HG03520 (cell line): Measurements from ENCODE around the gene IGDCC3.

Source experiments
- ATAC-seq: cut with Tn5 transposase; IDR thresholded peaks from one replicate; pipeline ENCODE4 v1.9.1; 2021; ENCODE audit warnings: mild to moderate bottlenecking, moderate library complexity; ENCODE audit not compliant: unreplicated experiment

The IGDCC3 gene

DNA sequence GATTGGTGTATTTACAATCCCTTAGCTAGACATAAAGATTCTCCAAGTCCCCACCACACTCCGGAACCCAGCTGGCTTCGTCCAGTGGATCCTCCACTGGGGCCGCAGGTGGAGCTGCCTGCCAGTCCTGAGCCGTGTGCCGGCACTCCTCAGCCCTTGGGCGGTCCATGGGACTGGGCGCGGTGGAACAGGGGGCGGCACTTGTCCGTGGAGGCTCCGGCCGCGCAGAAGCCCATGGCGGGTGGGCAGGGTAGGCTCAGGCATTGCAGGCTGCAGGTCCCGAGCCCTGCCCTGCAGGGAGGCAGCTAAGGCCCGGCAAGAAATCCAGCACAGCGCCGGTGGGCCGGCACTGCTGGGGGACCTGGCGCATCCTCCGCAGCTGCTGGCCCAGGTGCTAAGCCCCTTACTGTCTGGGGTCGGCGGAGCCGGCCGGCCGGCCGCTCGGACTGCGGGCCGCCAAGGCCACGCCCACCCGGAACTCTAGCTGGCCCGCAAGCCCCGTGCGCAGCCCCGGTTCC is 76.8 kb downstream of the IGDCC3 start:
- ATAC-seq = no peak

DNA sequence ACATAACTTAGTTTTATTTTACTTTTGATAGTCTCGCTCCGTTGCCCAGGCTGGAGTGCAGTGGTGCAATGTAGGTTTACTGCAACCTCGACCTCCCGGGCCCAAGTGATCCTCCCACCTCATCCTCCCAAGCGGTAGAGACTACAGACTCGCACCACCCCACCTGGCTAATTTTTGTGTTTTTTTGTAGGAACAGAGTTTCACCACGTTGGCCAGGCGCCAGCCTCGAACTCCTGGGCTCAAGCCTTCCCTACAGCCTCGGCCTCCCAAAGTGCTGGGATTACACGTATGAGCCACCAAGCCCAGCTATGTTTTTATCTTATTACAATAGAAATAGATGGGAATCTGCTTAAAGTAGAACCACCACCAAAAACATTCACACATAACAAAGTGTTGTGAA is 79.1 kb downstream of the IGDCC3 start:
- no peak for ATAC-seq

DNA sequence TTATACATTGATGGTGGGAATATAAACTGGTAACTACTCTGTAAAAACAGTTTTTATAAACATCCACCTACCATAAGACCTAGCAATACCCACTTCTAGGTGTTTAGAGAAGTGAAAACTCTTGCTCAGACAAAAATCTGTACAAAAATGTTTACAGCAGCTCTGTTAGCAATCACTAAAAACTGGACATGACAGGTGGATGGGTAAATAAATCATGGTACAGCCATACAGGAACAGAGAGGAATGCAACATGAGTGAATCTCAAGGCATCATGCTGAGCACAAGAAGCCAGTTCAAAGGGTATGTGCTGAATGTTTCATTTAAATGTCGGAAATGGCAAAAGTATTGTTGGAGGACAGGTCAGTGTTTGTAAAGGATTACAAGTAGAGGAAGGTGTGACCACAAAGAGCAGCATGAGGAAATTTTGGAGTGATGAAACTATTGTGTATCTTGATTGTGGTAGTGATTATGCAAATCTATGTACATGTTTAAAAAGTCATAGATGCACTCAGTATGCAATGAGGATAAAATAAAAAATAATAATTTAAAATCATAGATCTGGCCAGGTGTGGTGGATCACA is 84.8 kb downstream of the IGDCC3 start:
- ATAC-seq = no peak

DNA sequence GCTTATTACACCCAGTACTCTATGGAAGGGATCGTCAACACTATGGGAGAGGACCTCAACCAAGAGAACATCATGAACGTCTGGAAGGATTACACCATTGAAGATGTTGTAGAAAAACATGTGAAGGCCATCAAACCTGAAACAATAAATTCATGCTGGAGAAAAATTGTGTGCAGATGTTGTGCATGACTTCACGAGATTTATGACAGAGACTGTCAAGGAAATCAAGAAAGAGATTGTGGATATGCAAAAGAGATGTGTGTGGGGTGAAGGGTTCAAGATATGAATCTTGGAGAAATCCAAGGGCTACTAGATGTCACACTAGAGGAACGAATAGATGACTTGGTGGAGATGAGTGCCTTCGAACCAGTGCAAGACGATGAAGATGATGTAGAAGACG is 87.6 kb downstream of the IGDCC3 start:
- ATAC-seq = no peak

DNA sequence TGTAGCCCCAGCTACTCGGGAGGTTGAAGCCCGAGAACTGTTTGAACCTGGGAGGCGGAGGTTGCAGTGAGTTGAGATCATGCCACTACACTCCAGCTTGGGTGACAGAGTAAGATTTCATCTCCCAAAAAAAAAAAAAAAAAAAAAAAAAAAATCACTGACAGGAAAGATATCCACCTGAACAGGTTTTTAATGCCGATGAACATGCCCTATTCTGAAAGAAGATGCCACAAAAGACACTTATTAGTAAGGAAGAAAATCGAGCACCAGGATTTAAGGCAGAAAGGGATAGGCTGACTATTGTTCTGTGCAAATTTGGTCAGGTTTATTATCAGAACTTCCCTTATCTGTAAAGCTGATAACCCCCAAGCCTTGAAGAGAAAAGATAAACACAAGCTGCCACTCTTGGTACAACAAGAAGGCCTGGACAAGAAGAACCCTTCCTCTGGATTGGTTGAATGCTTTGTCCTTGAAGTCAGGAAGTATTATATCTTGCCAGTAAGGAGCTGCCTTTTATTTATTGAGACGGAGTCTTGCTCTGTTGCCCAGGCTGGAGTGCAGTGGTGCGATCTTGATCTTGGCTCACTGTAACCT is 88.4 kb downstream of the IGDCC3 start:
- ATAC-seq = no peak

DNA sequence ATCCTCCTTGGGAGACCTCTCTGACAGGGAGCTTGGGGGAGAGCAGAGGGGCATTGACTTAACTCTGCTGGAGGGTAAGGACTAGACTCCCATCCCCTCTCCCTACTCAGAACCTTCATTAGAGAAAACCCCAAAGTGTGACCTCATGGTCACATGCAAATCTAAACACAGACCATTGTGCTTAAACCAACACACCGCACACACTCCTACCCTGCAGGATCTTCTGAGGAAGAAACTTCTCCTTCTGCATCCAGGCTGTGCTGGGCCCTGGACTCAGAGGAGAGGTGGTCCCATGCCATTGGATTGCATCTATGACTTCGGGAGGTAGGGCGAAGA is 90.3 kb downstream of the IGDCC3 start:
- ATAC-seq = no peak

DNA sequence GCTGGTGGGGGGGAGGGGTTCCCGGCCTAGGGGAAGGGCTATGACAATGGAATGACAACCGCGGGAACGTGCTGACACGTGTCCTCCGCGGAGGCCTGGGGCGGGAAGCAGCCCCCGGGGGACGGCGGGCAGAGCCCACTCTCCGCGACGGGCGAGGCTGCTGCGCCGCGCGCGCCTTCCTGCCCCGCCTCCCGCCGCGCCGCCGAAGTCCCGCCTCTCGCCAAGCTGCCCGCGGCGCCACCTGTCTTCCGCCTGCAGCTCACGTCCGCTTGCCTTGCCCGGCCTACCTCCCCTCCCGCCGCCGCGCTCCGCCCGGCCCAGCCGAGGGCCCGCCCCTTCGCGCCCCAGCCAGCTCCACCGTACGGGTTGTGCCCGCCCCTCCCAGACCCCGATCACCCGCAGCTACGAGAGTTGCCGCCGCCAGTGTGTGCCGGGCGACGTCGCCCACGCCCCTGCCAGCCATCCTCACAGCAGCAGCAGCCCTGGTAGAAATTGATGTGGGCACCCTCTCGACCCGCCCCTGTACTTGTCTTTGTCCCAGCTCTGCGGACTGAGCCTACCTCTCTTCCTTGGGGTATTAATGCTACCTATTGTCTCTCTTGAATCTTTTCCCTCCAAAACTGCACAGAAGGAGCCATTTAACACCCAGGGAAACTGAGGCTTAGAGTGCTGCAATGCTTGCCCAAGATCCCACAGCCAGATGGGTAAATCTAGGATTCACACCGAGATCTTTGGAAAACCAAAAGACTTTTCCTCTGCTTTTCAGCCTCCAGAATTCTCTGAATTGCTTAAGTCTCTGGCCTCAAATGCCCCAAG is 90.9 kb downstream of the IGDCC3 start, which contains the start of gene PARP16:
PARP16 (minus strand) TSS at position 180 of the 816 bp plus-strand sequence. CDS start 457 bp downstream, outside the sequence.
- peak; percentile 93 for ATAC-seq

DNA sequence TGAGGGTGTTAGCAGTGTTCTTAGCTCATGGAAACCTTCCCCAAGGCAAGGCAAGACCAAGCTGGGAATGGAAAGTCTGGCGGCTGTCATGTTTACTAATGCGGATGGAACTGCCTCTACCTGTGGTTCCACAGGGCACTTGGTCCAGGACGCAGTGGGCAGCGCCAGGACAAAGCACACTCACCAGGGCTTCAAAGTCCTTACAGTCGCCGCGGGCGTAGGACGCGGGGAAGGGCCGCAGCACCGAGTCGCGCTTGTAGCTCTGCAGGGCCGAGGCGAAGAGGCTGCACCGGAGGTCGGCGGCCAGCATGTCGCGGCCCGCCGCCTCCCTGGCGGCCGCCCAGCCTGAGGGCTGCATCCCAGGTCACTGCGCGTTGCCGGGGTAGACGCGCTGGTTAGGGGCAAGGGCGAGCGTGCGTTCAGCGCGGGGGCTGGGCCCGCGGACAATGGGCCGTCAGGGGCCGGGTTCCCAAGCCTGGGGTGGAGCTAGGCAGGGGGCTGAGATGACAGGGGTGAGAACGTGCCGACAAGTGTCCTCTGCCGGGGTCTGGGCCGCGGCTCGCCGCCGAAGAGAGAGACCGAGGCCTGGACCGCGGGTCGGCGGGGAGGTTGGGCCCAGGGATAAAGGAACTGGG is 91.6 kb downstream of the IGDCC3 start:
- peak; percentile 22 for ATAC-seq

DNA sequence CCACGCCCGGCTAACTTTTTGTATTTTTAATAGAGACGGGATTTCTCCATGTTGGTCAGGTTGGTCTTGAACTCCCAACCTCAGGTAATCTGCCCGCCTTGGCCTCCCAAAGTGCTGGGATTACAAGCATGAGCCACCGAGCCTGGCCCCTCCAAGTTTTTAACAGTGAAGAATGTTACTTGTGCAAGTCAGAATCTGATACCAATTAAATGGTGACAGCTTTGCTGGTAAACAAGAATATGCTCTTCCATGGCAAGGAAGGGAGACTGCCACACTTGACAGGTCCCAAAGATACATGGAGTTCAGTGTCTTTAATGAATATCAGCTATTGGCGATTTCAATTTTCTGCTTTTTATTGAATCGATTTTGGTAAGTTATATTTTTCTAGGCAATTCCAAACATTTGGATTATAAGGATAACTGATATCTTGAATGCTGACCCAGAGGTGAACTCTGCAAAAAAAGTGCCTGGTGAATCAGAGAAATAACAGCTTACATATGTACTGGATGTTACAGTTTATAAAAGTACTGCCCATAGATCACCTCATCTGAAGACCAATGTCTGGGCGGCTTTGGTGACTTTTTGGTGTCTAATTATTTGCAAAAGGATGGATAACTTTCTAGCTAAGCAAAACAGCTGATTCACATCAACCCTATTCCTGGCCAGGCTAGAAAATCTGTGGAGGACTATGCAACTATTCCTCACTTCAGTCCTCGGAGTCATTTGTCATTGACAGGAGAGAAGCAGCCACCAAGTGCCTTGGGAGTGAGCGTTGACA is 92.3 kb downstream of the IGDCC3 start:
- no peak for ATAC-seq

DNA sequence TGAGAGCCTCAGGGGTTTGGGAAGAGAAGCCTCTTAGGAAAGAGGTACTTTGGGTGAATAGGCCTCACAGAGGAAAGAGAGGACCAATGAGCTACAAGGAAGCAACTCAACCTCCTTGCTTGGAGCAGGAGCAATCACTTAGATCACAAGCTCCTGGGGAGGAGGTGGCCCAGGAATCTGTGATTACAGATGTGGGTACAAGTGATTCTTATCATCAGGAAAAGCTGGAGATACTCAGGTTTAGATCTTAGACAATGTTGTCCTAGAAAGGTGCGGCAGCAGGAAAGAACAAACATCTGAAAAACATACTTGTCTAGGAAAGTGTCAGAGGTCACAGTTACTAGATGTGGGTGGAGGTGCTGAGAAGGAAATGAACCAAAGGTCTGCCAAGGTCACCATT is 99.3 kb downstream of the IGDCC3 start:
- no peak for ATAC-seq
